Naive thymus-derived CD8-positive, alpha-beta T cell (primary cell): ENCODE measurements around the gene CPLX1. TPM values are rescaled to one million over a fixed set of nuclear protein-coding genes. Genes with fewer than 3 reads are reported as not detected.

Experiments used
- ATAC-seq, 2 donors: fragments of 150-1000 bp; cut with Tn5 transposase in 1 of 2; sonication (Bioruptor Pico), chemical (Tn5 transposase) in 1 of 2; 1 replicate in 1 of 2; 2 replicates in 1 of 2; pipeline ENCODE4 v1.10.0; 2021; ENCODE audit warnings: mild to moderate bottlenecking in 2 of 2, moderate library complexity in 2 of 2
- POLR2A ChIA-PET: fragments of 350-600 bp; sonication (Branson Sonifier 250); formaldehyde crosslinking; loops from one replicate; lab custom pipeline; 2021; ENCODE audit warnings: antibody characterized with exemption; lab: Charles Lee
- DNase-seq, 10 donors: peaks; one replicate each; pipeline versions ENCODE4 v3.0.0 to v3.0.0-alpha.2; 2020 to 2022
- H3K27ac Mint-ChIP-seq, 10 donors: one replicate each; pipeline ENCODE4 v1.8.0; 2020 to 2022; ENCODE audit warnings: mild to moderate bottlenecking in 10 of 10, mixed read lengths in 10 of 10, moderate library complexity in 4 of 10, inconsistent platforms in 1 of 10
- H3K27me3 Mint-ChIP-seq, 5 donors: one replicate each; pipeline ENCODE4 v1.8.0; 2021 to 2022; ENCODE audit warnings: mixed read lengths in 5 of 5
- H3K36me3 Mint-ChIP-seq, 3 donors: one replicate each; pipeline ENCODE4 v1.8.0; 2020 to 2022; ENCODE audit warnings: mixed read lengths in 3 of 3, mild to moderate bottlenecking in 2 of 3, inconsistent platforms in 1 of 3
- H3K4me1 Mint-ChIP-seq, 4 donors: one replicate each; pipeline ENCODE4 v1.8.0; 2021 to 2022; ENCODE audit warnings: mixed read lengths in 4 of 4
- H3K4me3 Mint-ChIP-seq, 10 donors: one replicate each; pipeline ENCODE4 v1.8.0; 2020 to 2022; ENCODE audit warnings: mild to moderate bottlenecking in 10 of 10, mixed read lengths in 10 of 10, moderate library complexity in 6 of 10, inconsistent platforms in 1 of 10
- H3K9me3 Mint-ChIP-seq, 9 donors: one replicate each; pipeline ENCODE4 v1.8.0; 2020 to 2022; ENCODE audit warnings: mixed read lengths in 9 of 9, mild to moderate bottlenecking in 3 of 9, inconsistent platforms in 1 of 9, moderate library complexity in 1 of 9
- polyA plus RNA-seq, 3 donors: library from polyadenylated mRNA; unstranded; fragments of 300-500 nt; fragmentation: Illumina TruSeq; gene quantifications; one replicate each; pipeline ENCODE4 v1.2.3, GENCODE V29; 2021
- total RNA-seq, 8 experiments: library from RNA in 2 of 8; stranded (reverse) in 2 of 8; gene quantifications; one replicate each; pipeline ENCODE4 v1.2.3 and lab custom pipeline; 2021 to 2026

CPLX1 gene
- total and polyA plus RNA-seq, 5 experiments from 2014 or later: 0.29 TPM; not detected in 4

- H3K4me3 Mint-ChIP-seq: no peak overlapping the region
- peaks cover 0 to 15% (median 9%) of the 10 kb centered on the region in 4 donors for H3K4me1 Mint-ChIP-seq
- peaks cover 0 to 32% (median 8%) of the 10 kb centered on the region in 3 donors for H3K36me3 Mint-ChIP-seq
- no peak overlapping the region for H3K27ac Mint-ChIP-seq
- ATAC-seq: no peak
- H3K9me3 Mint-ChIP-seq: peaks cover 0 to 8% (median 0%) of the 10 kb centered on the region in 9 donors
- H3K27me3 Mint-ChIP-seq: no peaks in the 10 kb centered on the region
- POLR2A ChIA-PET: no interaction called here
- DNase-seq: peak in 1 of 10 donors; percentile 45
Observed at GRCh38 chr4:851701-852430, 25.9 kb upstream of the CPLX1 start.

- H3K27ac Mint-ChIP-seq: no peak overlapping the region
- ATAC-seq (no peak), DNase-seq (peak in 1 of 10 donors; percentile 54)
- peaks cover 0 to 2% (median 0%) of the 10 kb centered on the region in 4 donors for H3K4me1 Mint-ChIP-seq
- H3K27me3 Mint-ChIP-seq: no peaks in the 10 kb centered on the region
- peaks cover 0 to 30% (median 7%) of the 10 kb centered on the region in 3 donors for H3K36me3 Mint-ChIP-seq
- H3K9me3 Mint-ChIP-seq: no peaks in the 10 kb centered on the region
- H3K4me3 Mint-ChIP-seq: no peak overlapping the region
- POLR2A ChIA-PET: no interaction called here
Observed at GRCh38 chr4:850323-850945, 24.5 kb upstream of the CPLX1 start.

GRCh38 chr4:849478-850175, 23.7 kb upstream of the CPLX1 start:
- H3K27ac Mint-ChIP-seq: peak overlapping the region in 1 of 10 donors; percentile 57
- DNase-seq: peak in 1 of 10 donors; percentile 59

GRCh38 chr4:848803-849477, 23.0 kb upstream of the CPLX1 start:
- Mint-ChIP-seq H3K27ac (peak overlapping the region in 2 of 10 donors; percentile 35 to 57), H3K4me1 (peaks cover 0 to 2% (median 0%) of the 10 kb centered on the region in 4 donors), H3K36me3 (peaks cover 0 to 21% (median 3%) of the 10 kb centered on the region in 3 donors), H3K27me3 (no peaks in the 10 kb centered on the region), H3K4me3 (no peak overlapping the region), H3K9me3 (no peaks in the 10 kb centered on the region)
- POLR2A ChIA-PET: no interaction called here
- ATAC-seq (no peak), DNase-seq (peak in 1 of 10 donors; percentile 32)

More at GRCh38 chr4:849478-850175, 23.7 kb upstream of the CPLX1 start:
- POLR2A ChIA-PET: no interaction called here
- H3K36me3 Mint-ChIP-seq: peaks cover 0 to 28% (median 3%) of the 10 kb centered on the region in 3 donors
- no peaks in the 10 kb centered on the region for H3K27me3 Mint-ChIP-seq
- no peak overlapping the region for H3K4me3 Mint-ChIP-seq
- H3K9me3 Mint-ChIP-seq: no peaks in the 10 kb centered on the region
- peaks cover 0 to 2% (median 0%) of the 10 kb centered on the region in 4 donors for H3K4me1 Mint-ChIP-seq
- ATAC-seq: no peak

GRCh38 chr4:848307-848691, 22.4 kb upstream of the CPLX1 start:
- H3K27ac Mint-ChIP-seq: peak overlapping the region in 1 of 10 donors; percentile 37
- no peak overlapping the region for H3K4me3 Mint-ChIP-seq
- H3K36me3 Mint-ChIP-seq: peaks cover 0 to 21% (median 3%) of the 10 kb centered on the region in 3 donors
- H3K9me3 Mint-ChIP-seq: no peaks in the 10 kb centered on the region
- no peak for ATAC-seq
- peaks cover 0 to 2% (median 0%) of the 10 kb centered on the region in 4 donors for H3K4me1 Mint-ChIP-seq
- H3K27me3 Mint-ChIP-seq: no peaks in the 10 kb centered on the region
- DNase-seq: no peak
- POLR2A ChIA-PET: no interaction called here

- Mint-ChIP-seq H3K27me3 (no peaks in the 10 kb centered on the region), H3K4me3 (no peak overlapping the region), H3K4me1 (no peaks in the 10 kb centered on the region), H3K9me3 (peaks cover 0 to 5% (median 0%) of the 10 kb centered on the region in 9 donors), H3K27ac (peak overlapping the region in 1 of 10 donors; percentile 54), H3K36me3 (peaks cover 0 to 13% (median 5%) of the 10 kb centered on the region in 3 donors)
- DNase-seq (no peak), ATAC-seq (no peak)
- POLR2A ChIA-PET: interaction anchor here (0.6 kb wide), 1 partner anchor 84 kb away, joined by 4 read pairs; no protein-coding TSS in a partner anchor
Observed at GRCh38 chr4:845836-846251, 19.9 kb upstream of the CPLX1 start.

GRCh38 chr4:845233-845835, 19.4 kb upstream of the CPLX1 start:
- Mint-ChIP-seq H3K27ac (no peak overlapping the region), H3K9me3 (peaks cover 0 to 5% (median 0%) of the 10 kb centered on the region in 9 donors)
- ATAC-seq: no peak

GRCh38 chr4:844752-845232, 18.9 kb upstream of the CPLX1 start:
- Mint-ChIP-seq H3K36me3 (peaks cover 0 to 10% (median 8%) of the 10 kb centered on the region in 3 donors), H3K4me3 (no peak overlapping the region), H3K9me3 (peaks cover 0 to 5% (median 0%) of the 10 kb centered on the region in 9 donors), H3K27ac (no peak overlapping the region), H3K27me3 (no peaks in the 10 kb centered on the region), H3K4me1 (no peaks in the 10 kb centered on the region)
- ATAC-seq: no peak
- peak in 1 of 10 donors; percentile 40 for DNase-seq
- POLR2A ChIA-PET: no interaction called here

More at GRCh38 chr4:845233-845835, 19.4 kb upstream of the CPLX1 start:
- DNase-seq: peak in 1 of 10 donors; percentile 45
- Mint-ChIP-seq H3K4me1 (no peaks in the 10 kb centered on the region), H3K4me3 (no peak overlapping the region), H3K27me3 (no peaks in the 10 kb centered on the region), H3K36me3 (peaks cover 0 to 13% (median 8%) of the 10 kb centered on the region in 3 donors)
- POLR2A ChIA-PET: interaction anchor here (0.6 kb wide), 1 partner anchor 84 kb away, joined by 4 read pairs; no protein-coding TSS in a partner anchor

- Mint-ChIP-seq H3K9me3 (peaks cover 0 to 31% (median 10%) of the 10 kb centered on the region in 9 donors), H3K27me3 (no peaks in the 10 kb centered on the region), H3K36me3 (peaks cover 4 to 13% (median 7%) of the 10 kb centered on the region in 3 donors), H3K4me3 (no peak overlapping the region), H3K27ac (no peak overlapping the region), H3K4me1 (peaks cover 0 to 2% (median 0%) of the 10 kb centered on the region in 4 donors)
- POLR2A ChIA-PET: no interaction called here
- no peak for DNase-seq
- ATAC-seq: no peak
Observed at GRCh38 chr4:839675-840443, 13.9 kb upstream of the CPLX1 start.

- H3K4me3 Mint-ChIP-seq: no peak overlapping the region
- peaks cover 0 to 38% (median 10%) of the 10 kb centered on the region in 9 donors for H3K9me3 Mint-ChIP-seq
- peaks cover 0 to 3% (median 0%) of the 10 kb centered on the region in 5 donors for H3K27me3 Mint-ChIP-seq
- ATAC-seq (no peak), DNase-seq (no peak)
- no peak overlapping the region for H3K27ac Mint-ChIP-seq
- H3K36me3 Mint-ChIP-seq: peaks cover 4 to 13% (median 7%) of the 10 kb centered on the region in 3 donors
- POLR2A ChIA-PET: no interaction called here
- H3K4me1 Mint-ChIP-seq: peaks cover 3 to 7% (median 5%) of the 10 kb centered on the region in 4 donors
Observed at GRCh38 chr4:837772-838171, 11.8 kb upstream of the CPLX1 start.

GRCh38 chr4:836750-837301, 10.9 kb upstream of the CPLX1 start:
- peaks cover 2 to 12% (median 7%) of the 10 kb centered on the region in 3 donors for H3K36me3 Mint-ChIP-seq
- H3K4me1 Mint-ChIP-seq: peaks cover 3 to 7% (median 6%) of the 10 kb centered on the region in 4 donors
- no peak overlapping the region for H3K27ac Mint-ChIP-seq
- POLR2A ChIA-PET: no interaction called here
- peaks cover 0 to 39% (median 7%) of the 10 kb centered on the region in 9 donors for H3K9me3 Mint-ChIP-seq
- ATAC-seq: no peak
- DNase-seq: peak in 1 of 10 donors; percentile 51
- no peak overlapping the region for H3K4me3 Mint-ChIP-seq
- peaks cover 0 to 3% (median 0%) of the 10 kb centered on the region in 5 donors for H3K27me3 Mint-ChIP-seq
